H1 (cell line): ENCODE data around the gene SSTR3. TPM values are rescaled to one million over a fixed set of nuclear protein-coding genes. Genes with fewer than 3 reads are reported as not detected.

ENCODE experiments used
- CTCF ChIA-PET: fragments of 300-600 bp; sonication (Branson Sonifier 250); formaldehyde crosslinking; loops from one replicate; lab custom pipeline; 2021; ENCODE audit not compliant: partially characterized antibody; lab: Charles Lee
- POLR2A ChIA-PET: fragments of 300-600 bp; sonication (Branson Sonifier 250); formaldehyde crosslinking; loops from one replicate; lab custom pipeline; 2021; ENCODE audit warnings: inconsistent platforms; ENCODE audit not compliant: partially characterized antibody; lab: Charles Lee
- DNase-seq, 2 experiments: peaks; one replicate each; pipeline versions ENCODE4 v3.0.0 to v3.0.0-alpha.2; 2010 to 2022; ENCODE audit warnings: low spot score in 2 of 2, low read depth in 1 of 2, mixed read lengths in 1 of 2
- FAIRE-seq: peaks from 2 replicates; lab custom pipeline; 2011; peaks lifted over from hg19 to GRCh38; lab: Jason Lieb, UNC
- H2AFZ ChIP-seq: 2 replicates; pipeline ENCODE4 v1.8.1; 2012; ENCODE audit warnings: low read length, inconsistent platforms
- H2AK5ac ChIP-seq: 2 replicates; pipeline ENCODE4 v1.6.1; 2013; ENCODE audit warnings: low read depth, low read length
- H2BK120ac ChIP-seq: replicated peaks from 2 replicates; pipeline ENCODE3; 2013; ENCODE audit warnings: low read depth, low read length, inconsistent platforms
- H2BK12ac ChIP-seq: 2 replicates; pipeline ENCODE4 v1.6.1; 2013; ENCODE audit warnings: low read depth, low read length
- H2BK15ac ChIP-seq: 2 replicates; pipeline ENCODE4 v1.6.1; 2013; ENCODE audit warnings: low read length
- H2BK20ac ChIP-seq: 2 replicates; pipeline ENCODE4 v1.6.1; 2013; ENCODE audit warnings: low read length
- H2BK5ac ChIP-seq: 2 replicates; pipeline ENCODE4 v1.6.1; 2013; ENCODE audit warnings: low read depth, low read length
- H3K14ac ChIP-seq: 2 replicates; pipeline ENCODE4 v1.6.1; 2013; ENCODE audit warnings: inconsistent platforms; ENCODE audit not compliant: insufficient read length
- H3K18ac ChIP-seq: 2 replicates; pipeline ENCODE4 v1.6.1; 2013; ENCODE audit warnings: low read length; ENCODE audit errors: extremely low read depth
- H3K23ac ChIP-seq: 2 replicates; pipeline ENCODE4 v1.6.1; 2013; ENCODE audit warnings: inconsistent platforms; ENCODE audit not compliant: insufficient read length
- H3K23me2 ChIP-seq: 2 replicates; pipeline ENCODE4 v1.6.1; 2013; ENCODE audit warnings: low read depth, low read length
- H3K27ac ChIP-seq: 2 replicates; pipeline ENCODE4 v1.6.1; 2011; ENCODE audit warnings: low read depth, low read length, inconsistent platforms
- H3K27me3 ChIP-seq, 4 experiments: replicated peaks in 1 of 4; 1 replicate in 1 of 4; 2 replicates in 3 of 4; pipeline versions ENCODE4 v1.6.1 to v1.8.1; 2011 to 2013; ENCODE audit warnings: low read length in 3 of 4, mild to moderate bottlenecking in 3 of 4, inconsistent platforms in 2 of 4, mixed read lengths in 2 of 4, moderate library complexity in 1 of 4; ENCODE audit not compliant: control insufficient read depth in 3 of 4, insufficient read depth in 3 of 4; ENCODE audit errors: extremely low read depth in 1 of 4
- H3K36me3 ChIP-seq, 4 experiments: 2 replicates each; pipeline versions ENCODE4 v1.6.1 to v1.8.1; 2011 to 2013; ENCODE audit warnings: mild to moderate bottlenecking in 4 of 4, low read length in 3 of 4, moderate library complexity in 2 of 4, control low read depth in 1 of 4, inconsistent platforms in 1 of 4; ENCODE audit not compliant: insufficient read depth in 4 of 4, control insufficient read depth in 2 of 4
- H3K4ac ChIP-seq: replicated peaks from 2 replicates; pipeline ENCODE3; 2013; ENCODE audit warnings: low read length, low read depth, mixed read lengths, inconsistent platforms; ENCODE audit not compliant: insufficient read length
- H3K4me1 ChIP-seq, 4 experiments: replicated peaks in 1 of 4; 1 replicate in 1 of 4; 2 replicates in 3 of 4; pipeline versions ENCODE4 v1.6.1 to v1.8.1; 2011 to 2013; ENCODE audit warnings: low read length in 3 of 4, inconsistent platforms in 2 of 4, mixed read lengths in 1 of 4; ENCODE audit not compliant: insufficient read depth in 4 of 4, control insufficient read depth in 3 of 4
- H3K4me2 ChIP-seq, 2 experiments: 2 replicates each; pipeline versions ENCODE4 v1.6.1 to v1.8.1; 2011 to 2013; ENCODE audit warnings: low read depth in 2 of 2, low read length in 2 of 2, control low read depth in 1 of 2, inconsistent platforms in 1 of 2, mild to moderate bottlenecking in 1 of 2; ENCODE audit not compliant: insufficient read depth in 1 of 2
- H3K4me3 ChIP-seq, 4 experiments: fragments of 200-600, 300-600 bp in 1 of 4; sonication (generic), shearing (Covaris generic), sonication (Bioruptor Twin) in 1 of 4; 2 replicates each; pipeline versions ENCODE4 v1.5.1 to v1.8.1; 2011 to 2016; ENCODE audit warnings: low read length in 4 of 4, low read depth in 3 of 4, control low read depth in 2 of 4, inconsistent platforms in 2 of 4, mild to moderate bottlenecking in 2 of 4, mixed read lengths in 1 of 4, moderate library complexity in 1 of 4; ENCODE audit not compliant: insufficient read depth in 2 of 4; ENCODE audit errors: extremely low read depth in 1 of 4
- H3K56ac ChIP-seq: replicated peaks from 2 replicates; pipeline ENCODE3; 2013; ENCODE audit warnings: low read depth, mild to moderate bottlenecking, mixed read lengths, low read length, inconsistent platforms; ENCODE audit not compliant: insufficient read length
- H3K79me1 ChIP-seq: 2 replicates; pipeline ENCODE4 v1.6.1; 2013; ENCODE audit warnings: low read depth, low read length, control low read depth
- H3K79me2 ChIP-seq, 2 experiments: 2 replicates each; pipeline versions ENCODE4 v1.6.1 to v1.8.1; 2012 to 2013; ENCODE audit warnings: low read length in 2 of 2, mild to moderate bottlenecking in 2 of 2, inconsistent platforms in 1 of 2; ENCODE audit not compliant: insufficient read depth in 2 of 2, control insufficient read depth in 1 of 2
- H3K9ac ChIP-seq, 4 experiments: replicated peaks in 1 of 4; 1 replicate in 1 of 4; 2 replicates in 3 of 4; pipeline versions ENCODE4 v1.6.1 to v1.8.1; 2011 to 2013; ENCODE audit warnings: low read depth in 3 of 4, low read length in 3 of 4, control low read depth in 2 of 4, mild to moderate bottlenecking in 2 of 4, moderate library complexity in 2 of 4, inconsistent platforms in 1 of 4; ENCODE audit errors: extremely low read depth in 1 of 4
- H3K9me3 ChIP-seq, 2 experiments: 2 replicates each; pipeline versions ENCODE4 v1.6.1 to v1.8.1; 2012 to 2013; ENCODE audit warnings: mild to moderate bottlenecking in 2 of 2, moderate library complexity in 2 of 2, control low read depth in 1 of 2, inconsistent platforms in 1 of 2, low read depth in 1 of 2, low read length in 1 of 2, mixed read lengths in 1 of 2; ENCODE audit not compliant: insufficient read depth in 2 of 2
- H4K20me1 ChIP-seq, 2 experiments: replicated peaks in 1 of 2; 2 replicates each; pipeline versions ENCODE3 to v1.8.1; 2011 to 2013; ENCODE audit warnings: inconsistent platforms in 2 of 2, low read length in 2 of 2, mild to moderate bottlenecking in 1 of 2; ENCODE audit not compliant: insufficient read depth in 2 of 2, control insufficient read depth in 1 of 2
- H4K5ac ChIP-seq: 2 replicates; pipeline ENCODE4 v1.6.1; 2013; ENCODE audit warnings: low read length, low read depth, mixed read lengths, inconsistent platforms; ENCODE audit not compliant: insufficient read length
- H4K8ac ChIP-seq: 2 replicates; pipeline ENCODE4 v1.8.0; 2013; ENCODE audit warnings: mild to moderate bottlenecking, moderate library complexity, low read length, inconsistent platforms; ENCODE audit not compliant: insufficient read depth; ENCODE audit errors: extremely low read depth
- H4K91ac ChIP-seq: replicated peaks from 2 replicates; pipeline ENCODE3; 2013; ENCODE audit warnings: low read length, mixed read lengths, inconsistent platforms; ENCODE audit not compliant: insufficient read length
- CBX5 ChIP-seq: fragments of 300-800, 300-1000 bp; sonication (generic); IDR thresholded peaks from 2 replicates; pipeline ENCODE4 v1.7.1; 2016; ENCODE audit warnings: antibody characterized with exemption, low read length, low read depth
- CHD1 ChIP-seq: IDR thresholded peaks from 2 replicates; pipeline ENCODE4 v1.6.1; 2012; ENCODE audit warnings: low read depth, low read length, improper control_type of control experiment
- CREB1 ChIP-seq: IDR thresholded peaks from 2 replicates; pipeline ENCODE4 v1.6.1; 2012; ENCODE audit warnings: inconsistent platforms
- E2F6 ChIP-seq: IDR thresholded peaks from 2 replicates; pipeline ENCODE4 v1.6.1; 2012; ENCODE audit warnings: inconsistent platforms
- POLR2A ChIP-seq, 2 experiments: IDR thresholded peaks; 1 replicate in 1 of 2; 2 replicates in 1 of 2; pipeline ENCODE4 v1.6.1; 2011; ENCODE audit warnings: low read depth in 2 of 2, low read length in 2 of 2, mild to moderate bottlenecking in 2 of 2; ENCODE audit errors: control extremely low read depth in 1 of 2
- SIN3A ChIP-seq, 2 experiments: IDR thresholded peaks in 1 of 2; conservative IDR thresholded peaks in 1 of 2; 2 replicates each; pipeline ENCODE4 v1.6.1; 2011 to 2012; ENCODE audit warnings: low read length in 2 of 2, improper control_type of control experiment in 1 of 2, low read depth in 1 of 2, mild to moderate bottlenecking in 1 of 2
- SIRT6 ChIP-seq: IDR thresholded peaks from one replicate; pipeline ENCODE4 v1.7.1; 2012; ENCODE audit warnings: low read length, inconsistent platforms
- SP1 ChIP-seq: IDR thresholded peaks from 2 replicates; pipeline ENCODE4 v1.6.1; 2011; ENCODE audit warnings: low read depth, low read length
- SP2 ChIP-seq: IDR thresholded peaks from 2 replicates; pipeline ENCODE4 v1.6.1; 2012; ENCODE audit warnings: mild to moderate bottlenecking, low read length, inconsistent platforms
- TBP ChIP-seq: IDR thresholded peaks from 2 replicates; pipeline ENCODE4 v1.6.1; 2011; ENCODE audit warnings: low read depth, low read length, improper control_type of control experiment
- TCF12 ChIP-seq: IDR thresholded peaks from 2 replicates; pipeline ENCODE4 v1.6.1; 2011; ENCODE audit warnings: low read depth, mild to moderate bottlenecking, low read length
- WGBS, 2 experiments: shearing (Covaris generic) in 1 of 2; methylation state at CpG; one replicate each; pipeline versions ENCODE4 v1.1.6 to v1.1.7; 2013 to 2015; ENCODE audit warnings: low lambda C conversion rate in 2 of 2, mixed read lengths in 2 of 2, inconsistent platforms in 1 of 2, low coverage in 1 of 2, missing lambda C conversion rate in 1 of 2; ENCODE audit not compliant: insufficient replicate concordance in 2 of 2, insufficient coverage in 1 of 2, insufficient read length in 1 of 2; ENCODE audit errors: extremely low coverage in 1 of 2, missing lambda C conversion rate in 1 of 2; 5-methylcytosine and 5-hydroxymethylcytosine counted together
- polyA plus RNA-seq, 7 experiments: library from polyadenylated mRNA; depleted of rRNA in 3 of 7; stranded (reverse) in 5 of 7; unstranded in 2 of 7; fragments of >200 nt in 5 of 7; fragments of 200-250 nt in 2 of 7; gene quantifications; 1 replicate in 5 of 7; 2 replicates in 1 of 7; 4 replicates in 1 of 7; pipeline versions ENCODE4 v1.2.1 to v1.2.3, GENCODE V29; 2011 to 2013; ENCODE audit warnings: missing spikeins in 2 of 7, mixed read lengths in 2 of 7
- total RNA-seq: library from RNA; stranded (reverse); fragmentation: NEBNext Ultra II Directional; extraction: Animal tissue kit (Norgen Biotek cat#: 25700); gene quantifications from 2 replicates; pipeline ENCODE4 v1.2.1, GENCODE V29; 2021
- TF ChIP-seq, protein P1 (sequence below), 3 experiments: IDR thresholded peaks; 1 replicate in 2 of 3; 2 replicates in 1 of 3; pipeline versions ENCODE4 v1.5.1 to v1.6.1; 2011; ENCODE audit warnings: low read length in 3 of 3, mild to moderate bottlenecking in 3 of 3, inconsistent platforms in 2 of 3, low read depth in 1 of 3, moderate library complexity in 1 of 3; ENCODE audit not compliant: insufficient read depth in 1 of 3; ENCODE audit errors: control extremely low read depth in 1 of 3

SSTR3 gene
- total and polyA plus RNA-seq, 2 of the 8 experiments (the other 6 are each of a cell fraction or from before 2014, with no cell fraction given) = 0.22 to 0.77 TPM

DNA sequence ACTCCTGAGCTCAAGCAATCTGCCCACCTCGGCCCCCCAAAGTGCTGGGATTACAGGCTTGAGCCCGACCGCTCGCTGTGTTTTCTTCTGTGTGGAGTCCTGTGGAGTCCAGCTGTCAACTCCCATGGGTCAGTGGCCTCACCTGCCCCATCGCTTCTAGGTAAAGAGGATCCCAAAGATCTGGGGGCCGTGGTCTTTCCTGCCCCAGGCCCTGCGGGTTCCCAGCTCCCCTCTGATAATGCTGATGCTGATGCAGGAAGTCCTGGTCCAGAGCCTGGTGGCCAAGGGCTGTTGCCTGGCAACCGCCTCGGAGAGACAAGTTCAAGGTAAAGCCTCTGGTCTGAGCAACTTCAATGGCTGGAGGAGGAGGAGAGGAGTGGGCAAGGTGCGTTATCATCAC, 9.6 kb downstream of the SSTR3 start:
- no peak for FAIRE-seq
- Histone ChIP-seq H3K79me1 (no peaks in the 10 kb centered on the region), H3K4me1 (peaks cover 2 to 13% (median 6%) of the 10 kb centered on the region in 4 experiments; a peak in 5 of 7 replicates), H3K9ac (no peak overlapping the region), H3K4ac (no peak overlapping the region), H3K27ac (no peak overlapping the region), H4K8ac (no peak overlapping the region), H2BK15ac (no peak overlapping the region), H3K56ac (no peak overlapping the region), H3K4me3 (no peak overlapping the region), H4K91ac (no peak overlapping the region), H2AFZ (no peak overlapping the region), H4K5ac (no peak overlapping the region), H2BK20ac (no peak overlapping the region), H2BK5ac (no peak overlapping the region), H3K27me3 (no peaks in the 10 kb centered on the region), H2AK5ac (no peak overlapping the region), H3K4me2 (no peak overlapping the region), H4K20me1 (no peaks in the 10 kb centered on the region), H3K14ac (no peak overlapping the region), H3K36me3 (no peaks in the 10 kb centered on the region), H2BK12ac (no peak overlapping the region), H2BK120ac (no peak overlapping the region), H3K18ac (no peak overlapping the region), H3K23ac (no peak overlapping the region), H3K79me2 (no peaks in the 10 kb centered on the region), H3K9me3 (no peaks in the 10 kb centered on the region), H3K23me2 (peaks cover 5% of the 10 kb centered on the region)
- ChIA-PET POLR2A (interaction anchor here (1.4 kb wide), 1 partner anchor 9 kb away, joined by 3 read pairs; the partner anchor contains the start of gene SSTR3), CTCF (interaction anchor here (0.9 to 7.7 kb wide), 3 partner anchors 38 to 225 kb away, joined by 3 to 77 read pairs (median 5); no protein-coding TSS in a partner anchor)
- no peak for DNase-seq
- WGBS, 2 experiments = 90% methylated on average over 8 of the region's 10 CpGs; no CpG with 5 or more reads in 1 of the 2 experiments
- TF ChIP-seq SIN3A (conservative IDR thresholded peaks at IDR 0.05 in 1 of 2, IDR thresholded peaks at IDR 0.05 in 1 of 2; ENCODE audit: low read depth in 1 of 2, low read length in 2 of 2) (no peak), SP1 (no peak), CREB1 (no peak), CHD1 (no peak), SIRT6 (no peak), TCF12 (no peak), POLR2A (IDR thresholded peaks at IDR 0.05; ENCODE audit: control extremely low read depth in 1 of 2, low read depth in 2 of 2, low read length in 2 of 2) (no peak), E2F6 (no peak), CBX5 (no peak), TBP (no peak), SP2 (no peak)
- TF ChIP-seq, protein P1, sequence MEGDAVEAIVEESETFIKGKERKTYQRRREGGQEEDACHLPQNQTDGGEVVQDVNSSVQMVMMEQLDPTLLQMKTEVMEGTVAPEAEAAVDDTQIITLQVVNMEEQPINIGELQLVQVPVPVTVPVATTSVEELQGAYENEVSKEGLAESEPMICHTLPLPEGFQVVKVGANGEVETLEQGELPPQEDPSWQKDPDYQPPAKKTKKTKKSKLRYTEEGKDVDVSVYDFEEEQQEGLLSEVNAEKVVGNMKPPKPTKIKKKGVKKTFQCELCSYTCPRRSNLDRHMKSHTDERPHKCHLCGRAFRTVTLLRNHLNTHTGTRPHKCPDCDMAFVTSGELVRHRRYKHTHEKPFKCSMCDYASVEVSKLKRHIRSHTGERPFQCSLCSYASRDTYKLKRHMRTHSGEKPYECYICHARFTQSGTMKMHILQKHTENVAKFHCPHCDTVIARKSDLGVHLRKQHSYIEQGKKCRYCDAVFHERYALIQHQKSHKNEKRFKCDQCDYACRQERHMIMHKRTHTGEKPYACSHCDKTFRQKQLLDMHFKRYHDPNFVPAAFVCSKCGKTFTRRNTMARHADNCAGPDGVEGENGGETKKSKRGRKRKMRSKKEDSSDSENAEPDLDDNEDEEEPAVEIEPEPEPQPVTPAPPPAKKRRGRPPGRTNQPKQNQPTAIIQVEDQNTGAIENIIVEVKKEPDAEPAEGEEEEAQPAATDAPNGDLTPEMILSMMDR (IDR thresholded peaks at IDR 0.05; ENCODE audit: control extremely low read depth in 1 of 3, insufficient read depth in 1 of 3, low read depth in 1 of 3, low read length in 3 of 3) = no peak
